Epidermal melanocyte (primary cell): ENCODE data around the gene MED12.

ENCODE experiments used
- DNase-seq: peaks from one replicate; pipeline ENCODE4 v3.0.0; 2011; ENCODE audit warnings: low spot score; ENCODE audit not compliant: insufficient read length

MED12 gene

GRCh38 chrX:71118032-71118984, at the start of gene MED12:
TSS of gene MED12 (plus strand) at chrX:71118596. CDS start at chrX:71118755, 159 bp downstream.
- DNase-seq = peak; percentile 62

GRCh38 chrX:71070531-71070930, 47.9 kb upstream of the MED12 start:
- DNase-seq = no peak

- DNase-seq = no peak
Observed at GRCh38 chrX:71081330-71082123, 36.9 kb upstream of the MED12 start.

GRCh38 chrX:71082124-71082647, 36.2 kb upstream of the MED12 start:
- DNase-seq = no peak

- DNase-seq = no peak
Observed at GRCh38 chrX:71082822-71083221, 35.6 kb upstream of the MED12 start.

GRCh38 chrX:71085900-71086299, 32.5 kb upstream of the MED12 start:
- DNase-seq = no peak

- DNase-seq = no peak
Observed at GRCh38 chrX:71091263-71091662, 27.1 kb upstream of the MED12 start.

GRCh38 chrX:71095033-71095432, 23.4 kb upstream of the MED12 start:
- DNase-seq = no peak

GRCh38 chrX:71095555-71095980, 22.8 kb upstream of the MED12 start, which contains the start of gene FOXO4:
TSS of gene FOXO4 (plus strand) at chrX:71095851. CDS start at chrX:71096529, 678 bp downstream.
- DNase-seq = peak; percentile 78

- peak; percentile 45 for DNase-seq
Observed at GRCh38 chrX:71095981-71096759, 22.2 kb upstream of the MED12 start.

GRCh38 chrX:71096760-71097032, 21.7 kb upstream of the MED12 start:
- DNase-seq = no peak

- DNase-seq = peak; percentile 19
Observed at GRCh38 chrX:71098302-71098701, 20.1 kb upstream of the MED12 start.

GRCh38 chrX:71098951-71099506, 19.4 kb upstream of the MED12 start:
- no peak for DNase-seq

GRCh38 chrX:71099736-71100135, 18.7 kb upstream of the MED12 start:
- no peak for DNase-seq

- DNase-seq = no peak
Observed at GRCh38 chrX:71100581-71101505, 17.6 kb upstream of the MED12 start.

- no peak for DNase-seq
Observed at GRCh38 chrX:71102292-71102691, 16.1 kb upstream of the MED12 start.

GRCh38 chrX:71103110-71103983, 15.0 kb upstream of the MED12 start:
- peak; percentile 49 for DNase-seq

GRCh38 chrX:71105628-71106027, 12.8 kb upstream of the MED12 start:
- no peak for DNase-seq

GRCh38 chrX:71106427-71106826, 12.0 kb upstream of the MED12 start, which contains the start of gene CXorf65:
TSS of gene CXorf65 (minus strand) at chrX:71106740. CDS start at chrX:71106556, 184 bp downstream.
- DNase-seq = no peak
